ENCODE data around the gene ATN1.

ATN1 gene

GRCh38 chr12:6978611-6979011, 50.9 kb downstream of the ATN1 start:
- no peak for DNase-seq (ENCODE audit: low read depth)

GRCh38 chr12:6979021-6979420, 51.3 kb downstream of the ATN1 start:
- DNase-seq (ENCODE audit: low read depth) = no peak

- DNase-seq (ENCODE audit: low read depth) = no peak
Measured at GRCh38 chr12:6979453-6979852, 51.7 kb downstream of the ATN1 start.

GRCh38 chr12:6980075-6980474, 52.3 kb downstream of the ATN1 start:
- DNase-seq (ENCODE audit: low read depth) = no peak

- no peak for DNase-seq (ENCODE audit: low read depth)
Measured at GRCh38 chr12:6980740-6981139, 53.0 kb downstream of the ATN1 start.

GRCh38 chr12:6981152-6982052, 53.6 kb downstream of the ATN1 start:
- no peak for DNase-seq (ENCODE audit: low read depth)

- no peak for DNase-seq (ENCODE audit: low read depth)
Measured at GRCh38 chr12:6982532-6982931, 54.8 kb downstream of the ATN1 start.

- DNase-seq (ENCODE audit: low read depth) = no peak
Measured at GRCh38 chr12:6987956-6988553, 60.3 kb downstream of the ATN1 start.

Measured in stimulated activated CD8-positive, alpha-beta memory T cell treated with anti-CD3 and anti-CD28 coated beads, Interleukin-7, amount 100 ng/mL, for 24 hours (primary cell).